Vagina (tissue), 2 donors: Measurements from ENCODE around the gene SELENOW.
A peak's percentile ranks its signal among the peaks of the same experiment; 100 is the strongest.

ENCODE experiments used
- POLR2A ChIP-seq, 2 donors: fragments of 450-650 bp; IDR thresholded peaks; one replicate each; pipeline ENCODE4 v1.6.1; 2017; ENCODE audit warnings: antibody characterized with exemption in 2 of 2, mild to moderate bottlenecking in 2 of 2, moderate library complexity in 2 of 2
- POLR2AphosphoS5 ChIP-seq, 2 donors: sonication (generic); formaldehyde crosslinking; IDR thresholded peaks; one replicate each; pipeline ENCODE4 v1.9.0; 2017; ENCODE audit warnings: antibody characterized with exemption in 2 of 2, mild to moderate bottlenecking in 2 of 2, low read depth in 1 of 2; ENCODE audit not compliant: insufficient read depth in 1 of 2
- TF ChIP-seq, protein P1 (sequence below), 3 experiments: fragments of 450-650 bp in 2 of 3; fragments of 200-600 bp in 1 of 3; sonication (generic) in 1 of 3; IDR thresholded peaks; one replicate each; pipeline ENCODE4 v1.5.1; 2017 to 2019; ENCODE audit warnings: antibody characterized with exemption in 3 of 3, mild to moderate bottlenecking in 2 of 3, moderate library complexity in 2 of 3

DNA sequence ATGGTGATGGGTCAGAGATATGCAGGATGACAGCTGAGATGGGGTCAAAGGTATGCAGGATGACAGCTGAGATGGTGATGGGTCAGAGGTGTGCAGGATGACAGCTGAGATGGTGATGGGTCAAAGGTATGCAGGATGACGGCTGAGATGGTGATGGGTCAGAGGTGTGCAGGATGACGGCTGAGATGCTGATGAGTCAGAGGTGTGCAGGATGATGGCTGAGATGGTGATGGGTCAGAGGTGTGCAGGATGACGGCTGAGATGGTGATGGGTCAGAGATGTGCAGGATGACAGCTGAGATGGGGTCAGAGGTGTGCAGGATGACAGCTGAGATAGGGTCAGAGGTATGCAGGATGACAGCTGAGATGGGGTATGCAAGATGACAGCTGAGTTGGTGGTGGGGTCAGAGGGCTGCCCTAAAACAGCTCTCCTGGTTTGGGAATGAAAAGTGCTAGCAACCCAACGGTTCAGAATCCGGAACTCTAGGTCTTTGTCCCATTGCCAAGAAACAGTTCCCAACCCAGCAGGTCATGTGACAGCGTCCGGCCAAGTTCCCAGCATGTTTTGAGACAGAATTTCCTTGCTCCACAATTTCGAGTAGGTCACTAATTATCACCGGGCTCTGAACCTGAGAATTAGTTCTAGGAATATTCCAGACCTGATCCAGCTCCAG, 3.2 kb downstream of the SELENOW start:
- TF ChIP-seq, protein P1, sequence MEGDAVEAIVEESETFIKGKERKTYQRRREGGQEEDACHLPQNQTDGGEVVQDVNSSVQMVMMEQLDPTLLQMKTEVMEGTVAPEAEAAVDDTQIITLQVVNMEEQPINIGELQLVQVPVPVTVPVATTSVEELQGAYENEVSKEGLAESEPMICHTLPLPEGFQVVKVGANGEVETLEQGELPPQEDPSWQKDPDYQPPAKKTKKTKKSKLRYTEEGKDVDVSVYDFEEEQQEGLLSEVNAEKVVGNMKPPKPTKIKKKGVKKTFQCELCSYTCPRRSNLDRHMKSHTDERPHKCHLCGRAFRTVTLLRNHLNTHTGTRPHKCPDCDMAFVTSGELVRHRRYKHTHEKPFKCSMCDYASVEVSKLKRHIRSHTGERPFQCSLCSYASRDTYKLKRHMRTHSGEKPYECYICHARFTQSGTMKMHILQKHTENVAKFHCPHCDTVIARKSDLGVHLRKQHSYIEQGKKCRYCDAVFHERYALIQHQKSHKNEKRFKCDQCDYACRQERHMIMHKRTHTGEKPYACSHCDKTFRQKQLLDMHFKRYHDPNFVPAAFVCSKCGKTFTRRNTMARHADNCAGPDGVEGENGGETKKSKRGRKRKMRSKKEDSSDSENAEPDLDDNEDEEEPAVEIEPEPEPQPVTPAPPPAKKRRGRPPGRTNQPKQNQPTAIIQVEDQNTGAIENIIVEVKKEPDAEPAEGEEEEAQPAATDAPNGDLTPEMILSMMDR (IDR thresholded peaks at IDR 0.05) = no peak
- TF ChIP-seq POLR2A (IDR thresholded peaks at IDR 0.05) = no peak
- peak in 1 of 2 donors; percentile 71 for TF ChIP-seq POLR2AphosphoS5 (IDR thresholded peaks at IDR 0.05; ENCODE audit: insufficient read depth in 1 of 2, low read depth in 1 of 2)
